GM10248 (cell line): Measurements from ENCODE around the gene PAFAH1B2.

Experiments
- CTCF ChIA-PET: fragments of 300-600 bp; sonication (Branson Sonifier 250); formaldehyde crosslinking; extraction: SDS; loops from one replicate; lab custom pipeline; 2021; ENCODE audit warnings: antibody characterized with exemption; lab: Yijun Ruan, JAX
- POLR2A ChIA-PET: fragments of 350-650 bp; sonication (Branson Sonifier 250); formaldehyde crosslinking; extraction: SDS; loops from one replicate; lab custom pipeline; 2020; ENCODE audit warnings: antibody characterized with exemption; lab: Yijun Ruan, JAX
- DNase-seq: peaks from one replicate; pipeline ENCODE4 v3.0.0; 2012; ENCODE audit errors: extremely low spot score
- CTCF ChIP-seq: IDR thresholded peaks from 2 replicates; pipeline ENCODE4 v1.5.1; 2012; ENCODE audit warnings: mild to moderate bottlenecking, low read depth; ENCODE audit errors: extremely low read depth, missing control alignments, control extremely low read depth

The PAFAH1B2 gene

GRCh38 chr11:117199053-117199915 lies 55.2 kb downstream of the PAFAH1B2 start, which contains the start of gene TAGLN:
Gene TAGLN, plus strand, starts transcription at chr11:117199370. Its CDS starts 3,644 bp downstream, at chr11:117203014.
- POLR2A ChIA-PET: no interaction called here
- DNase-seq: no peak
- TF ChIP-seq CTCF: no peak
- CTCF ChIA-PET: interaction anchor here (1.5 kb wide), 1 partner anchor 18 kb away, joined by 5 read pairs; no protein-coding TSS in a partner anchor

DNA sequence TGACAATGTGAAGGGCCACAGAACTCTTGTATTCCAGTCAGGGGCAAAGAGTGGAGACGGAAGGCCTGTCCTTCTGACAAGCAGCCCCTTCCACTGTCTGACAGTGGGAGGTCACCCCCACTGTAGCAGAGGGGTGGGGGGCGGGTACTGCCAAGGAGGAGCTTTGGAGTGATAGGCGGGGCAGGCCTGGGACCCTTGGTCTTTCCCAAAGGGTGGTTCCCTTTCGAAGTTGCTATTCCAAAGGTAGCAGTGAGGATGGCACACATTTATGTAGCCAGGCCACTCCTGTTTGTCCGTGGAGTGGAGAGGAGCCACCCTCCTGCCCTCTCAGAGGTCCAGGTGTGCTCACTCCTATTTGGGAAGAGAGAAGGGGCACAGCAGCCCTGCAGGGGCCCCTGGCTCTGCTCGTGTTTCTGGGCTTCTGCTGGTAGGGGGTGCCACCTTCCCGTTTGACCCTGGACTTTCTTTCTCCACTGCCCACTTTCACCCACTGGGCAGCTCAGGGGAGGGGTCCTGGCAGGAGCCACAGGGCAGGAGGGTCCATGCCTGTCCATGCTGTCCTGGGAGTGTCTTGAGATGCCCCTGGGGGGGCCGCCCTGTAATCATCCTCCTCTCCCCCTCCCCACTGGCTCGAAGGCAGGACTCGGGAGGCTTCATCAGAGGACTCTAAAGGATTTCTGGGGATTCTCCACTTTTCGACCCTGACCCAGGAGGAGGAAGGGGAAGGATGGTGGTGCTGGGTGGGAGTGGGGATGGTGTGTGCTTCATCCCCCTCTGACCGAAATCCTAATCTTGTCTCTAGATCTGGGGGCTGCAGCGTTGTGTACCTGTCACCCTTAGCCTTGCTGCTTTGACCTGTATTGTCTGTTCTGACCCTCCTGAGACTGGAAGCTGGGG lies 56.1 kb downstream of the PAFAH1B2 start:
- TF ChIP-seq CTCF: no peak
- ChIA-PET POLR2A (no interaction called here), CTCF (interaction anchor here (0.9 to 1.6 kb wide), 3 partner anchors 18 to 28 kb away, joined by 3 to 5 read pairs (median 4); no protein-coding TSS in a partner anchor)
- no peak for DNase-seq

- no peak for TF ChIP-seq CTCF
- ChIA-PET POLR2A (no interaction called here), CTCF (interaction anchor here (0.9 to 1.9 kb wide), 3 partner anchors 19 to 27 kb away, joined by 3 to 6 read pairs (median 4); no protein-coding TSS in a partner anchor)
- DNase-seq: no peak
Measured at GRCh38 chr11:117200813-117201657, 56.9 kb downstream of the PAFAH1B2 start.

DNA sequence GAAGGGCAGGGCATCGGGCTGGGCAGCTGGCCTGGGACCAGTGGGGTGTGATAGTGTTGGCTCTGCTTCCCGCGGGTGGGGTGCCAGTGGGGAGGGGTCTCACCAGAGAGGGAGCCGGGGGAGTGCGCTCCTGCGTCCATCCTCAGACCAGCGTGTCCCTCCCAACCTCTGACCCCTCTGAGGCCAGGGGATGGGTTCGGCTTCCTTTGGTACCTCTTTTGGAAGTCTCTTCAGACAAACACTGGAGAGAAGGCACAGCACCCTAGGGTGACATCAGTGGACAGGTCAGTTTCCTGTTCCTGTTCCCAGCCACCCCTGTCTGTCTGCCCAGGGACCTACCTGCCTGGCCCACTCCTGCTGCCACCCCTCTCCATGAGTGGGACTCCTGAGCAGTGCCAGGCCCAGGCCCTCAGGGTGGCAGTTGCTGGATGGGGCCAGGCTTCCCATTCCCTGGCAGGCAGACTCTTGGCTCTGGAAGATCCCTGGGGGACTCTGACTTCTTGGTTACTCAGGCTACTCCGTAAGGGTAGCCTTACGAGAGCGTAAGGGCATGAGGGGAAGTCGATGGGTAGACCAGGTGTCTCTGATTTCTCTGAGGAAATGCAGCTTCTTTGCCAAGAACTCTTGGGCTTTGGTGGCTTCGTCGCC lies 57.7 kb downstream of the PAFAH1B2 start:
- TF ChIP-seq CTCF: no peak

GRCh38 chr11:117202386-117203068 lies 58.4 kb downstream of the PAFAH1B2 start:
- TF ChIP-seq CTCF: no peak
- ChIA-PET POLR2A (interaction anchor here (0.5 kb wide), 1 partner anchor 17 kb away, joined by 4 read pairs; no protein-coding TSS in a partner anchor), CTCF (interaction anchor here (0.6 to 1.9 kb wide), 6 partner anchors 14 to 26 kb away, joined by 3 to 6 read pairs (median 4); no protein-coding TSS in a partner anchor)
- no peak for DNase-seq

More for the DNA sequence above, 57.7 kb downstream of the PAFAH1B2 start:
- CTCF ChIA-PET: interaction anchor here (0.7 to 1.9 kb wide), 5 partner anchors 20 to 26 kb away, joined by 3 to 6 read pairs (median 4); no protein-coding TSS in a partner anchor
- no peak for DNase-seq
- POLR2A ChIA-PET: no interaction called here
